Fibroblast of the aortic adventitia (primary cell): Measurements from ENCODE around the gene SCRG1. TPM values are rescaled to one million over a fixed set of nuclear protein-coding genes. Genes with fewer than 3 reads are reported as not detected.

ENCODE experiments used
- DNase-seq: peaks from one replicate; pipeline ENCODE4 v3.0.0-alpha.2; 2010; ENCODE audit warnings: low read depth
- H3K4me3 ChIP-seq: 2 replicates; pipeline ENCODE4 v1.5.1; 2011; ENCODE audit warnings: low read depth, mild to moderate bottlenecking, control low read depth, low read length, moderate library complexity
- CTCF ChIP-seq: IDR thresholded peaks from 2 replicates; pipeline ENCODE4 v1.5.1; 2011; ENCODE audit warnings: mild to moderate bottlenecking, low read length, control low read depth, inconsistent platforms; ENCODE audit not compliant: insufficient read depth
- total RNA-seq: library from RNA; depleted of rRNA; stranded (reverse); fragments of >200 nt; gene quantifications from 2 replicates; pipeline ENCODE4 v1.2.3, GENCODE V29; 2012; ENCODE audit warnings: low replicate concordance

SCRG1 gene
- total RNA-seq, 1 donor, result 0.99 TPM

- H3K4me3 ChIP-seq, result no peak overlapping the region
- DNase-seq, result peak; percentile 89
- no peak for TF ChIP-seq CTCF
These were observed 26.2 kb upstream of the SCRG1 start for GRCh38 chr4:173424899-173425805.

- TF ChIP-seq CTCF, result no peak
These were observed 21.9 kb upstream of the SCRG1 start for GRCh38 chr4:173420801-173421200.

GRCh38 chr4:173420324-173420752 is 21.4 kb upstream of the SCRG1 start:
- TF ChIP-seq CTCF, result peak; percentile 53
- no peak overlapping the region for H3K4me3 ChIP-seq
- peak; percentile 65 for DNase-seq

More at GRCh38 chr4:173420801-173421200, 21.9 kb upstream of the SCRG1 start:
- no peak overlapping the region for H3K4me3 ChIP-seq
- DNase-seq, result peak; percentile 63

- H3K4me3 ChIP-seq, result no peak overlapping the region
- no peak for TF ChIP-seq CTCF
- DNase-seq, result no peak
These were observed 19.7 kb upstream of the SCRG1 start for GRCh38 chr4:173418639-173419038.

GRCh38 chr4:173417833-173418232 is 18.9 kb upstream of the SCRG1 start:
- H3K4me3 ChIP-seq, result no peak overlapping the region
- no peak for TF ChIP-seq CTCF
- DNase-seq, result no peak

- H3K4me3 ChIP-seq, result no peak overlapping the region
- DNase-seq, result no peak
- TF ChIP-seq CTCF, result no peak
These were observed 17.2 kb upstream of the SCRG1 start for GRCh38 chr4:173415885-173416653.
